ENCODE measurements around the gene BMI1.

DNA sequence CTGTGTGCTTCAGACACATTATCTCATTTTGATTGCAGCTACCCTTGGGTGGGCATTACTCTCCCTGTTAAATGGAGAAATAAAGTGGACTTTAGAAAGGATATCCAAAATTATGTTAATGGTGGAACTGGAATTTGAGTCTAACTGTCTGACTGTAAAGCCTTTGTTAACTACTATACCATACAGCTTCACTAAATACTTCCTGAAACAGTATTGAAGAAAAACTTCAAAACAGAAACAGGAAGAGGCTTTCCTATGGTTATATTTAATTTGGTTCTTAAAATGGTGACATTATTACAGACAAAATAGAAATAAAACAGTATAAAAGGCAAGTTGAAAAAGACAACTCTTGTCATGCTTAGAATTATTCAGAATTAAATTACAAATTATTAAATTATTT, 49.4 kb downstream of the BMI1 start:
- TF ChIP-seq, protein P1, sequence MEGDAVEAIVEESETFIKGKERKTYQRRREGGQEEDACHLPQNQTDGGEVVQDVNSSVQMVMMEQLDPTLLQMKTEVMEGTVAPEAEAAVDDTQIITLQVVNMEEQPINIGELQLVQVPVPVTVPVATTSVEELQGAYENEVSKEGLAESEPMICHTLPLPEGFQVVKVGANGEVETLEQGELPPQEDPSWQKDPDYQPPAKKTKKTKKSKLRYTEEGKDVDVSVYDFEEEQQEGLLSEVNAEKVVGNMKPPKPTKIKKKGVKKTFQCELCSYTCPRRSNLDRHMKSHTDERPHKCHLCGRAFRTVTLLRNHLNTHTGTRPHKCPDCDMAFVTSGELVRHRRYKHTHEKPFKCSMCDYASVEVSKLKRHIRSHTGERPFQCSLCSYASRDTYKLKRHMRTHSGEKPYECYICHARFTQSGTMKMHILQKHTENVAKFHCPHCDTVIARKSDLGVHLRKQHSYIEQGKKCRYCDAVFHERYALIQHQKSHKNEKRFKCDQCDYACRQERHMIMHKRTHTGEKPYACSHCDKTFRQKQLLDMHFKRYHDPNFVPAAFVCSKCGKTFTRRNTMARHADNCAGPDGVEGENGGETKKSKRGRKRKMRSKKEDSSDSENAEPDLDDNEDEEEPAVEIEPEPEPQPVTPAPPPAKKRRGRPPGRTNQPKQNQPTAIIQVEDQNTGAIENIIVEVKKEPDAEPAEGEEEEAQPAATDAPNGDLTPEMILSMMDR (IDR thresholded peaks at IDR 0.05), result no peak
- TF ChIP-seq ZFX (IDR thresholded peaks at IDR 0.05; ENCODE audit: borderline replicate concordance), result no peak
